GM12864 (cell line): Measurements from ENCODE around the gene COL6A3.

Source experiments
- DNase-seq: peaks from one replicate; pipeline ENCODE4 v3.0.0-alpha.2; 2011; ENCODE audit warnings: low read depth
- H3K4me3 ChIP-seq: 2 replicates; pipeline ENCODE4 v1.5.1; 2011; ENCODE audit warnings: mild to moderate bottlenecking, low read depth, low read length, control low read depth
- TF ChIP-seq, protein P1 (sequence below): IDR thresholded peaks from 2 replicates; pipeline ENCODE4 v1.5.1; 2011; ENCODE audit warnings: low read depth, mild to moderate bottlenecking, moderate library complexity, low read length, control low read depth, inconsistent platforms; ENCODE audit errors: missing control alignments

The COL6A3 gene

DNA sequence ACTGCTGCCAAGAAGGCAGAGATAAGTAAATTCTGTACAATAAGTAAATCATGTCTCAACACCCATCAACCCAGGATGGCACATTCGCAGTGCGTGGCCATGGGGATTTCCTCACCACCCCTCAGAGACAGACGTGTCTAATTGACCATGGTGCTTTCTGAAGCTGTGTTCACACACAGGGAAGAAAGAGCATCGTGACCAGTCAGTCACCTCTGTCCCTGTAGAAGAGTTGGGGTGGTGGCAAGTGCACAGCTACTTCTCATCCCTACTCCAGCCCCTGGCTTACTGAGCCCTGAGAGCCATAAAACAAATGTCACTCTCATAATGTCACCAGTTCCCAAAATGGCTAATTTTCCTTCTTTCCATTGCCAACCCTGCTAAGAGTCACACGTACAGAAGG lies 41.8 kb upstream of the COL6A3 start:
- TF ChIP-seq, protein P1, sequence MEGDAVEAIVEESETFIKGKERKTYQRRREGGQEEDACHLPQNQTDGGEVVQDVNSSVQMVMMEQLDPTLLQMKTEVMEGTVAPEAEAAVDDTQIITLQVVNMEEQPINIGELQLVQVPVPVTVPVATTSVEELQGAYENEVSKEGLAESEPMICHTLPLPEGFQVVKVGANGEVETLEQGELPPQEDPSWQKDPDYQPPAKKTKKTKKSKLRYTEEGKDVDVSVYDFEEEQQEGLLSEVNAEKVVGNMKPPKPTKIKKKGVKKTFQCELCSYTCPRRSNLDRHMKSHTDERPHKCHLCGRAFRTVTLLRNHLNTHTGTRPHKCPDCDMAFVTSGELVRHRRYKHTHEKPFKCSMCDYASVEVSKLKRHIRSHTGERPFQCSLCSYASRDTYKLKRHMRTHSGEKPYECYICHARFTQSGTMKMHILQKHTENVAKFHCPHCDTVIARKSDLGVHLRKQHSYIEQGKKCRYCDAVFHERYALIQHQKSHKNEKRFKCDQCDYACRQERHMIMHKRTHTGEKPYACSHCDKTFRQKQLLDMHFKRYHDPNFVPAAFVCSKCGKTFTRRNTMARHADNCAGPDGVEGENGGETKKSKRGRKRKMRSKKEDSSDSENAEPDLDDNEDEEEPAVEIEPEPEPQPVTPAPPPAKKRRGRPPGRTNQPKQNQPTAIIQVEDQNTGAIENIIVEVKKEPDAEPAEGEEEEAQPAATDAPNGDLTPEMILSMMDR: no peak
- H3K4me3 ChIP-seq: no peak overlapping the region
- DNase-seq: no peak

DNA sequence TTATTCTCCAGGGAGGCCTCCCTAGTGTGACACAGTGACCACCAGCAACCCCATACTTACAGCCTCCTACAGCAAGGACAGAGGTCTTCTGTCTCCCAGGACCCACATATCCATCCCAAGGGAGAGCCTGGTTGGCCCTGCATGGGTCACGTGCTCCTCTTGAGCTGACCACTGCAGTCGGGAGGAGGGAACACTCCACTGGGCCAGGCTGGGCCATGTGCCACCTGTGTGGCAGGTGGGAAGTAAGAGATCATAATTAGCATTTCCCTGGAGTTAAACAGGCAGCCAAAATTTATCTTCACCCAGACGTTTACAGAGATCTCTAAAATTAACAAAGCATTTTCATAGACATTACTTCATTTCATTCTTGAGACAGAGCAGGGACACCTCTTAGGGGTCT lies 39.7 kb upstream of the COL6A3 start:
- no peak overlapping the region for H3K4me3 ChIP-seq
- DNase-seq: no peak
- TF ChIP-seq, protein P1: no peak

DNA sequence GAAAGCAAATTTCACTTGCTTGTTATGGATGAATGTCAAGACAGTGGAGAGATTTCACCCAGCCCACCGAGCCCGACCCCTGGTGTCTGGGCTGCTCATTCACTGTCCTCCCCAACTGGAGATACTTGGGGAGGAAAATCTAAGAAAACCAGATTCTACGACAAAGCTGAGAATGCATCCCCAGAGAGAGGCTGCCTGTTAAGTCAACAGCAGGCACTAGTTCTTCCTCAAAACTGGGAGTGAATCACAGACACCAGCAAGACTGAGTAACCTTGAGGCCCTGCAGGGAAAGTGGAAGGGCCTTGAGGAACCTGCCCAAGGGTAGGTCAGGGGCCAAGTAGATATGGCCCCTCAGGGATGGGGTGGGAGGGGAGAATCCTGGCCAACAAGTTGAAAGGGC lies 38.9 kb upstream of the COL6A3 start:
- TF ChIP-seq, protein P1: no peak
- no peak for DNase-seq
- H3K4me3 ChIP-seq: no peak overlapping the region

DNA sequence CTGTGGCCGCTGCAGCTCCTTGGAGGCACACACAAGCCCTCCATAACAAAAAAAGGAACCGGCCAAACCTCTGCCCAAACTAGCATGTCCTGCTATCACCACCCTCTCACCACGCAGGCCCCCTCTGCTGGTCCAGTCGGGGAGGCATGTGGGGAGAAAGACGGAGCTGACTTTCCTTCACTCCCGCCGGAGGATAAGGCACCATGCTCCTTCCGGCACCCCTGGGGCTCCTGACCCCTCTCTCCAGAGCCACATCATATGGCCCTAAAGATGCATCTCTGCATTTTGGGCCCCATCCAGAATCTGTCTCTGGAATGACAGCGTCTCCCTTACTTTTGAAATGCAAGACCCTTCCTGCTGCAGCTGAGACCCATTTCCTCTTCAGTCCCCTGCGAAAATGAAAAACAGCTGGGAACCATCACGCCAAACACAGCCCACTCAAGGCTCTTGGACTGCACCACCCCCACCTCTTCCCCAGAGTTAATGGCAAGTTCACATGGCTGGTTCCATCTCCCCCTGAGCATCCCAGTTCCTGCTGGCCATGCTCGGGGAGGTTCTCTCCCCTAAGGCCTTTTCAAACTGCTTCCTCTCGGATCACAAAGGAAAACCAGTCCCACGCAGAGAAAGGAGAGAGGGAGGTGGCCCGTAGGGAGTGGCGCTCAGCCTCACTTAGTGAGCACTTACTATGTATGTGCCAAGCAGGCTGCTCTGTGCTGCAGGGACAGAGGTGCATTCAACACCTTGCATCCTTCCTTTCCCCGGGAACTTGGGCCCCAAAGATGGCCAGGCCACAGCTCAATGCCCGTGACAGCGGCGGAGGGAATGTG lies 37.9 kb upstream of the COL6A3 start:
- TF ChIP-seq, protein P1: no peak
- DNase-seq: no peak

DNA sequence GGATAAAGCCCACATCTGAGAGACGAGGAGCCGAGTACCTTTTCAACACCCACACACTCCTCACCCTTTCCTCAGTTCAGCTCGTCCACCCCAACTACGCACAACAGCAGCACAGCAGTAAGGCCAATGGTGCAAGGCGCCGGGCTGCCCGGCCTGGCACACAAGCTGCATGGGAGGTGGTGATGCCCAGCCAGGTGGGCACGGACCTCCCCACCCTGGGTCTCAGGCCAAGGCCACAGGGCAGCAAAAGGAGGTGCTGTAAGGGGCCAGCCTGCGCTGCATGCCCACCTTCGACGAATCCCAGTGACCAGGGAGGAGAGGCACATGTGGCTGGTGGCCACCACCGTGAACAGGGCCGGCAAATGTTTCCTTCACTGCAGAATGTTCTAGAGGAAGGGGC lies 36.6 kb upstream of the COL6A3 start:
- no peak for DNase-seq
- TF ChIP-seq, protein P1: no peak
- H3K4me3 ChIP-seq: no peak overlapping the region

More for the DNA sequence above, 37.9 kb upstream of the COL6A3 start:
- H3K4me3 ChIP-seq: no peak overlapping the region

DNA sequence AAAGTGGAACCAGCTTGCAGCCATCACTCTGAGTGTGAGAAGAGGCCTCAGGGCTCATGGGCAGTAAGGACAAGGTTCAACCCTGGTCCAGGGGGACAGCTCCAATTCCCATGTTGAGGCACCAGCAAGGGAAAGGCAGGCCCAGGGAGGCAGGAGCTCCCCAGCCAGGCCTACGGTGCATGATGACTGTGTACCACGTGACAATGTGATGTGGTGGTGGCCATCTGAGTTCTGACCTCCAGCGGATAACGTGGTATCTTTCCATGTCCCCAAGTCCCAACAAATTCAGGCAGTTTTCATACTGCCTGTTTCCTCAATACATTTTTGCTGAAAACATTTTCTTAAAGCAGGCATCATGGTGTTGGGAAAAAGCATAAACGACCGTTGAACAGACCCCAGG lies 36.1 kb upstream of the COL6A3 start:
- TF ChIP-seq, protein P1: no peak
- no peak for DNase-seq
- H3K4me3 ChIP-seq: no peak overlapping the region

DNA sequence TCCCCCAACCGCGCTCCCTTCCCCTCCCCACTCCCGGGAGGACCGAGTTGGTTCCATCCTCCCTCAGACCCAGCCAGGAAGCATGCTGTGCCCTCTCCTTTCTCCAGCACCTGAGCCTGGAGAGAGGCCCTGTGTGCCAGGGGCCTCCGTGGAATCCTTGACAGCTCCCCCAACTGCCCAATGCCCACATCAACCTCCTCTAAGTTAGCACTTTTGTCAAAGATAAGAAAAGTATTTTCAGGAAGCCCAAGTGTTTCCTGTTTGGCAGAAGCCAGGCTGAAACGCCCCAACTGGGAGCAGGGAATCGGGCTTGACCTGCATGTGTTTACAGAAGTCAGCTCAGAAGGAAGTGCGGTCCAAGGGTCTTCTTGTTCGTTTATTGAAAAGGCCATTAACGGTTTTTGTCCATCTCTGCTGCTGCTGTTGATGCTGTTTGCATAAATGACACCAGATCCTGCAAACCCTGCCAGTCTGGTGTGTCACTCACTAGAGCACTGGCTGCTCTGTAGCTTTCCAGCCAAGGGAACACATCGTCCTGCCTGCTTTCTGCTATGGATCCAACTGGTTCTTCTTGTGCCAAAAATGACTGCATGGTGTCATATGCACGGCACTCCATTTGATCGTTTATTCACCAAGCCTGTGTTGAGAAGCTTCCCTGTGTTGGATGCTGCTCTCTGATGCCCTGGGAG lies 35.4 kb upstream of the COL6A3 start:
- DNase-seq: no peak
- TF ChIP-seq, protein P1: no peak
- H3K4me3 ChIP-seq: no peak overlapping the region
